CD14-positive monocyte (primary cell): ENCODE results near the gene FGFR4. TPM values are rescaled to one million over a fixed set of nuclear protein-coding genes. Genes with fewer than 3 reads are reported as not detected.

Experiments used
- DNase-seq, 3 donors: peaks; one replicate each; pipeline ENCODE4 v3.0.0-alpha.2; 2011 to 2022
- H2AFZ ChIP-seq: 2 replicates; pipeline ENCODE4 v1.6.0; 2012; ENCODE audit warnings: mild to moderate bottlenecking, low read depth, low read length, inconsistent platforms; ENCODE audit not compliant: insufficient read depth, poor library complexity, severe bottlenecking
- H3K27ac ChIP-seq, 2 donors: 1 replicate in 1 of 2; 2 replicates in 1 of 2; pipeline ENCODE4 v1.5.1; 2012 to 2013; ENCODE audit warnings: low read length in 2 of 2, control low read depth in 1 of 2, inconsistent platforms in 1 of 2, low read depth in 1 of 2, mild to moderate bottlenecking in 1 of 2
- H3K27me3 ChIP-seq, 2 donors: one replicate each; pipeline versions ENCODE4 v1.6.0 to v1.6.1; 2011 to 2013; ENCODE audit warnings: low read length in 2 of 2; ENCODE audit not compliant: control insufficient read depth in 2 of 2, insufficient read depth in 2 of 2
- H3K36me3 ChIP-seq, 2 donors: replicated peaks in 1 of 2; 1 replicate in 1 of 2; 2 replicates in 1 of 2; pipeline versions ENCODE4 v1.5.1 to v1.6.1; 2012 to 2013; ENCODE audit warnings: low read length in 2 of 2, control low read depth in 1 of 2, inconsistent platforms in 1 of 2, mild to moderate bottlenecking in 1 of 2; ENCODE audit not compliant: insufficient read depth in 2 of 2, control insufficient read depth in 1 of 2
- H3K4me1 ChIP-seq, 2 donors: 1 replicate in 1 of 2; 2 replicates in 1 of 2; pipeline versions ENCODE4 v1.5.1 to v1.6.1; 2012 to 2013; ENCODE audit warnings: low read length in 2 of 2, control low read depth in 1 of 2, inconsistent platforms in 1 of 2, mild to moderate bottlenecking in 1 of 2, moderate library complexity in 1 of 2; ENCODE audit not compliant: insufficient read depth in 2 of 2, control insufficient read depth in 1 of 2
- H3K4me2 ChIP-seq: replicated peaks from 2 replicates; pipeline ENCODE3; 2012; ENCODE audit warnings: low read length, moderate library complexity, mild to moderate bottlenecking; ENCODE audit not compliant: poor library complexity, severe bottlenecking; ENCODE audit errors: extremely low read depth
- H3K4me3 ChIP-seq, 3 experiments: fragments of 200-600 bp in 1 of 3; sonication (generic) in 1 of 3; replicated peaks in 1 of 3; 1 replicate in 2 of 3; 2 replicates in 1 of 3; pipeline ENCODE4 v1.5.1; 2011 to 2013; ENCODE audit warnings: low read length in 3 of 3, mild to moderate bottlenecking in 3 of 3, control low read depth in 2 of 3, low read depth in 2 of 3, inconsistent platforms in 1 of 3, moderate library complexity in 1 of 3
- H3K79me2 ChIP-seq: 2 replicates; pipeline ENCODE4 v1.6.0; 2012; ENCODE audit warnings: mild to moderate bottlenecking, control low read depth, inconsistent platforms, low read length, moderate library complexity; ENCODE audit not compliant: insufficient read depth
- H3K9ac ChIP-seq: 2 replicates; pipeline ENCODE4 v1.6.0; 2017; ENCODE audit warnings: low read length, mild to moderate bottlenecking; ENCODE audit not compliant: insufficient read depth, poor library complexity, severe bottlenecking
- H3K9me3 ChIP-seq, 2 donors: replicated peaks in 1 of 2; 1 replicate in 1 of 2; 2 replicates in 1 of 2; pipeline versions ENCODE4 v1.5.1 to v1.6.1; 2012 to 2013; ENCODE audit warnings: low read length in 2 of 2, control low read depth in 1 of 2; ENCODE audit not compliant: control insufficient read depth in 1 of 2, insufficient read depth in 1 of 2
- H4K20me1 ChIP-seq: 2 replicates; pipeline ENCODE4 v1.6.0; 2012; ENCODE audit warnings: mild to moderate bottlenecking, low read length, control low read depth, moderate library complexity; ENCODE audit not compliant: insufficient read depth
- H3K27ac Mint-ChIP-seq, 7 donors: one replicate each; pipeline ENCODE4 v1.8.0; 2020; ENCODE audit warnings: mild to moderate bottlenecking in 7 of 7, mixed read lengths in 7 of 7, moderate library complexity in 6 of 7, inconsistent platforms in 2 of 7
- H3K27me3 Mint-ChIP-seq, 3 donors: one replicate each; pipeline ENCODE4 v1.8.0; 2021 to 2022; ENCODE audit warnings: low read depth in 3 of 3, mild to moderate bottlenecking in 3 of 3, mixed read lengths in 3 of 3, moderate library complexity in 3 of 3, inconsistent platforms in 1 of 3
- H3K36me3 Mint-ChIP-seq, 2 donors: one replicate each; pipeline ENCODE4 v1.8.0; 2020; ENCODE audit warnings: mixed read lengths in 2 of 2, inconsistent platforms in 1 of 2, mild to moderate bottlenecking in 1 of 2
- H3K4me1 Mint-ChIP-seq: one replicate; pipeline ENCODE4 v1.8.0; 2020; ENCODE audit warnings: mild to moderate bottlenecking, mixed read lengths
- H3K4me3 Mint-ChIP-seq, 2 donors: one replicate each; pipeline ENCODE4 v1.8.0; 2020; ENCODE audit warnings: mild to moderate bottlenecking in 2 of 2, mixed read lengths in 2 of 2, moderate library complexity in 1 of 2
- H3K9me3 Mint-ChIP-seq, 7 donors: one replicate each; pipeline ENCODE4 v1.8.0; 2020 to 2022; ENCODE audit warnings: mixed read lengths in 7 of 7, mild to moderate bottlenecking in 6 of 7, moderate library complexity in 6 of 7, inconsistent platforms in 2 of 7
- WGBS: methylation state at CpG from one replicate; pipeline ENCODE4 v1.1.5; 2013; ENCODE audit warnings: missing lambda C conversion rate; ENCODE audit not compliant: insufficient coverage; 5-methylcytosine and 5-hydroxymethylcytosine counted together
- intact Hi-C, 2 donors: fragments of 100-400 bp; cut with micrococcal nuclease; formaldehyde crosslinking; loops; one replicate each; pipeline versions ENCODE4 v1.15.0 to v1.15.1; 2023
- polyA plus RNA-seq, 3 donors: library from polyadenylated mRNA; depleted of rRNA in 1 of 3; unstranded in 2 of 3; stranded (reverse) in 1 of 3; fragments of 300-500 nt in 2 of 3; fragments of >200 nt in 1 of 3; fragmentation: Illumina TruSeq in 2 of 3; gene quantifications; 1 replicate in 2 of 3; 2 replicates in 1 of 3; pipeline ENCODE4 v1.2.3, GENCODE V29; 2012 to 2021
- TF ChIP-seq, protein P1 (sequence below): fragments of 200-600 bp; IDR thresholded peaks from one replicate; pipeline ENCODE4 v1.8.0; 2022; ENCODE audit warnings: antibody characterized with exemption, mild to moderate bottlenecking

Gene FGFR4
- polyA plus RNA-seq, 3 donors: 0.39 TPM; not detected in 2

DNA sequence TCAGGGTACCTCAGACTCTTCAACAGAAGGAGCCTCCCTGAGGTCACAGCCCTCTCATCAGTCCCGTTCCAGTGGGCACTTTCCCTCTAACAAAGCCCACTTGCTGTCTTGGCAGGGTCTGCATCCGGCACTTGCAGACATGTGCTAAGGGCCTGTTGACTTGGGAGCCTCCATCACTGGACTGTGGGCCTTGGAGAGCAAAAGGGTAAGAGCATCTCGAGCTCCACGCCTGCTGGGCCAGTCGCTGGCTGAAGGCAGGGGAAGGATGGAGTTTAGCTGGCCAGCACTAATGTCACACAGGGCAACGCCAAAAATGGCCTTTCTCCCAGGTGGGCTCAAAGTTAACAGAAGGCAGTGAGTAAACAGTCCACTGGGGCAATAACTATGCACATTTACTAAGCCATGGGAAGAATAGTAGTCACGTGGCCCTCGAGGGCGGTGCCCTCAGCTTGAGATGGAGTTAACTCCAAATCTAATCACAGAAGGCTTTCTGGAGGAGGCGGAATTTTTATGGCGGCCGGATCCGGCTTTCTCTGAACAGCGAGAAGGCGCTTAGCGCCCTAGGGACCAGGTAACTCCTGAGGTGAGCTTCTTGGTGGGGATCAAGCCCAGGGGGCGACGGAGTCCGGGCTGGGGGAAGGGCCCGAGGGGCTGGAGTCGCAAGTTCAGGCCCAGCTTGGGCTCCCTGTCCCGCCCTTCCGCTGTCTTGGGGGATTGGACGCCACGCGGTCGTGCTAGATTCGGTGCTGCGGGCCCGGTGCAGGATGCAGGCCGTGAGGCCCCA is 44.8 kb downstream of the FGFR4 start:
- no peaks in the 10 kb centered on the region for H3K9me3 ChIP-seq
- peak overlapping the region; percentile 96 for H3K9ac ChIP-seq
- no peaks in the 10 kb centered on the region for H3K27me3 Mint-ChIP-seq
- TF ChIP-seq, protein P1, sequence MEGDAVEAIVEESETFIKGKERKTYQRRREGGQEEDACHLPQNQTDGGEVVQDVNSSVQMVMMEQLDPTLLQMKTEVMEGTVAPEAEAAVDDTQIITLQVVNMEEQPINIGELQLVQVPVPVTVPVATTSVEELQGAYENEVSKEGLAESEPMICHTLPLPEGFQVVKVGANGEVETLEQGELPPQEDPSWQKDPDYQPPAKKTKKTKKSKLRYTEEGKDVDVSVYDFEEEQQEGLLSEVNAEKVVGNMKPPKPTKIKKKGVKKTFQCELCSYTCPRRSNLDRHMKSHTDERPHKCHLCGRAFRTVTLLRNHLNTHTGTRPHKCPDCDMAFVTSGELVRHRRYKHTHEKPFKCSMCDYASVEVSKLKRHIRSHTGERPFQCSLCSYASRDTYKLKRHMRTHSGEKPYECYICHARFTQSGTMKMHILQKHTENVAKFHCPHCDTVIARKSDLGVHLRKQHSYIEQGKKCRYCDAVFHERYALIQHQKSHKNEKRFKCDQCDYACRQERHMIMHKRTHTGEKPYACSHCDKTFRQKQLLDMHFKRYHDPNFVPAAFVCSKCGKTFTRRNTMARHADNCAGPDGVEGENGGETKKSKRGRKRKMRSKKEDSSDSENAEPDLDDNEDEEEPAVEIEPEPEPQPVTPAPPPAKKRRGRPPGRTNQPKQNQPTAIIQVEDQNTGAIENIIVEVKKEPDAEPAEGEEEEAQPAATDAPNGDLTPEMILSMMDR: no peak
- peaks cover 26% of the 10 kb centered on the region for H3K79me2 ChIP-seq
- 96% methylated on average over 27 of the region's 31 CpGs for WGBS
- H3K36me3 ChIP-seq: peaks cover 14 to 17% of the 10 kb centered on the region in 2 donors
- peaks cover 11% of the 10 kb centered on the region for H4K20me1 ChIP-seq
- H3K9me3 Mint-ChIP-seq: peaks cover 0 to 2% (median 0%) of the 10 kb centered on the region in 7 donors
- peak overlapping the region in 1 of 7 donors; percentile 6 for H3K27ac Mint-ChIP-seq
- DNase-seq: no peak
- no peaks in the 10 kb centered on the region for H3K27me3 ChIP-seq
- peaks cover 39 to 54% of the 10 kb centered on the region in 2 donors for H3K4me1 ChIP-seq
- H3K4me1 Mint-ChIP-seq: peaks cover 38% of the 10 kb centered on the region
- peak overlapping the region; percentile 97 for H2AFZ ChIP-seq
- H3K27ac ChIP-seq: no peak overlapping the region
- H3K4me3 Mint-ChIP-seq: peak overlapping the region; percentile 35 to 43
- intact Hi-C loops: no loop called here
- H3K4me3 ChIP-seq: peak overlapping the region in 1 of 3 experiments; percentile 75
- peak overlapping the region; percentile 85 for H3K4me2 ChIP-seq
- peaks cover 9 to 12% of the 10 kb centered on the region in 2 donors for H3K36me3 Mint-ChIP-seq

DNA sequence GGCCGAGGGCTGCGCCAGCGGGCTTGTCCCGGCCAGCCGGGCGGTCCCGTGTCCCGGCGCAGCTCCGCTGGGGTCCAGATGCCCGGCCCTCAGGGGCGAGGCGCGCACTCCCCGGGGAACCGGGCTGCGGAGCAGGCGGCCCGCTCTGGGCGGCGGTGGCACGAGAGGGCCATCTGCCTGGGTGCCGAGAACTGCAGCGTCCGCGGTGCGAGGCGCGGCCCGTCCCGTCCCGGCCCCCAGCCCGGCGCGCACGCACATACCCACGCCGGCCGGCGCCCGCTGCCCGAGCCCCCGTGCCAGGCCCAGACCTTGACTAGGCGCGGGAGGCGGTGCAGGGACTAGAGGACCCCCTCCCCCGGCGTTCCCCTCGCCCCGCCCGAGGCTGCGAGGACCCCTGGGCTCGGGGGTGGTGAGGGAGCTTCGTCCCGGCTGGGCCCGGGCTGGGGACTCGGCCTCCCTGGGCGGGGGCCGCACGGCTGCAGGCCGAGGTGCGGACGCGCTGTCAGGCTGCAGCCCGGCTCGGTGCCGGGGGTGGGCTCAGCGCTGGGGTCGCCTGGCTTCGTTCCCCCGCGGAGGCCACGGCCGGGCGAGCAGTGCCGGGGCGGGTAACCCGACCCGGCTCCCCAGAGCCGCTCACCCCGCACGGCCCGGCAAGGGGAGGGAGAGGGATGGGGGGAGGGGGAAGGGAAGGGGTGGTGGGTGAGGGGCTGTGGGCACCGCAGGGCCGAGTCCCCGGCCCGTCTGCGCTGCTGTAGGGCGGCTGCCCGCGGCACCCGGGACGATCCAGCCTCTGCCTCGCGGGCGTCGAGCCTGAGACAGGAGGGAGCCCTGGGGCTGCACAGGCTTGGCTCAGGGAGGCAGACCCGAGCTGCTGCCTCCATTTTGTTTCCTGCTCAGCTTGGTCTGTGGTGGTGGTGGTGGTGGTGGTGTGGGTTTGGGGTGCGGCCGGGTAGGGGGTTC is 45.7 kb downstream of the FGFR4 start:
- H3K4me1 ChIP-seq: peaks cover 44 to 63% of the 10 kb centered on the region in 2 donors
- peak overlapping the region; percentile 85 for H3K4me2 ChIP-seq
- Mint-ChIP-seq H3K9me3 (peaks cover 0 to 2% (median 0%) of the 10 kb centered on the region in 7 donors), H3K36me3 (peaks cover 16 to 18% of the 10 kb centered on the region in 2 donors), H3K4me3 (peak overlapping the region; percentile 74 to 79), H3K27me3 (no peaks in the 10 kb centered on the region), H3K27ac (peak overlapping the region; percentile 54 to 93 (median 91)), H3K4me1 (peaks cover 46% of the 10 kb centered on the region)
- TF ChIP-seq, protein P1: no peak
- H3K36me3 ChIP-seq: peaks cover 21 to 25% of the 10 kb centered on the region in 2 donors
- H3K4me3 ChIP-seq: peak overlapping the region; percentile 44 to 75 (median 60)
- 55% methylated on average over 78 of the region's 100 CpGs for WGBS
- H3K9ac ChIP-seq: peak overlapping the region; percentile 96
- intact Hi-C loops: no loop called here
- H3K27ac ChIP-seq: peak overlapping the region; percentile 82 to 97
- peaks cover 20% of the 10 kb centered on the region for H4K20me1 ChIP-seq
- H3K9me3 ChIP-seq: no peaks in the 10 kb centered on the region
- H3K79me2 ChIP-seq: peaks cover 35% of the 10 kb centered on the region
- H2AFZ ChIP-seq: peak overlapping the region; percentile 97
- peak; percentile 30 to 51 (median 49) for DNase-seq
- H3K27me3 ChIP-seq: no peaks in the 10 kb centered on the region
